COR-L47 (cell line): ENCODE data around the gene IGF2R.
"Not testable (repeated sequence)": the region's sequence is repeated elsewhere in the genome, so short reads cannot be mapped to it uniquely, and the experiment has no call there.

Source experiments
- DNase-seq: peaks from one replicate; lab custom pipeline; 2025; lab: John Stamatoyannopoulos, UW

Gene IGF2R

GRCh38 chr6:159968295-159969203, at the start of gene IGF2R:
IGF2R (plus strand) TSS chr6:159969082; CDS start chr6:159969247, 165 bp downstream.
- DNase-seq: peak; percentile 42

GRCh38 chr6:159919800-159920199, 49.1 kb upstream of the IGF2R start:
- DNase-seq: no peak

- DNase-seq: not testable (repeated sequence)
Measured at GRCh38 chr6:159924150-159924549, 44.7 kb upstream of the IGF2R start.

GRCh38 chr6:159926542-159927203, 42.2 kb upstream of the IGF2R start:
- no peak for DNase-seq

GRCh38 chr6:159929819-159930218, 39.1 kb upstream of the IGF2R start:
- DNase-seq: peak; percentile 49

- no peak for DNase-seq
Measured at GRCh38 chr6:159931112-159931511, 37.8 kb upstream of the IGF2R start.

- DNase-seq: no peak
Measured at GRCh38 chr6:159931846-159932245, 37.0 kb upstream of the IGF2R start.

GRCh38 chr6:159933077-159933476, 35.8 kb upstream of the IGF2R start:
- no peak for DNase-seq

GRCh38 chr6:159934181-159934580, 34.7 kb upstream of the IGF2R start:
- DNase-seq: no peak

GRCh38 chr6:159935065-159935464, 33.8 kb upstream of the IGF2R start:
- DNase-seq: no peak

- DNase-seq: no peak
Measured at GRCh38 chr6:159935633-159936032, 33.2 kb upstream of the IGF2R start.

- DNase-seq: no peak
Measured at GRCh38 chr6:159939591-159940016, 29.3 kb upstream of the IGF2R start.

GRCh38 chr6:159941286-159942113, 27.4 kb upstream of the IGF2R start:
- DNase-seq: no peak

GRCh38 chr6:159943101-159943632, 25.7 kb upstream of the IGF2R start:
- DNase-seq: no peak

- DNase-seq: no peak
Measured at GRCh38 chr6:159943968-159944598, 24.8 kb upstream of the IGF2R start.

GRCh38 chr6:159945801-159946392, 23.0 kb upstream of the IGF2R start:
- no peak for DNase-seq

GRCh38 chr6:159946912-159947311, 22.0 kb upstream of the IGF2R start:
- no peak for DNase-seq

GRCh38 chr6:159948199-159948598, 20.7 kb upstream of the IGF2R start:
- no peak for DNase-seq

GRCh38 chr6:159951772-159952171, 17.1 kb upstream of the IGF2R start:
- DNase-seq: no peak

- DNase-seq: no peak
Measured at GRCh38 chr6:159952289-159953005, 16.4 kb upstream of the IGF2R start.
